GM12891 (cell line): ENCODE data around the gene DHX35.

Source experiments
- POLR2A ChIP-seq: IDR thresholded peaks from 2 replicates; pipeline ENCODE4 v1.6.1; 2011; ENCODE audit warnings: low read depth, low read length, control low read depth
- POLR2AphosphoS5 ChIP-seq: IDR thresholded peaks from 2 replicates; pipeline ENCODE4 v1.6.1; 2011; ENCODE audit warnings: low read depth, low read length, control low read depth
- TAF1 ChIP-seq: IDR thresholded peaks from 2 replicates; pipeline ENCODE4 v1.6.1; 2011; ENCODE audit warnings: low read depth, low read length, control low read depth

- no peak for TF ChIP-seq POLR2A
- no peak for TF ChIP-seq POLR2AphosphoS5
- TF ChIP-seq TAF1, result no peak
Observed at GRCh38 chr20:38951611-38952010, 10.5 kb upstream of the DHX35 start.
